HEK293 (cell line): ENCODE data around the gene ARHGEF28.

Experiments used
- CTCF ChIA-PET: fragments of 350-600 bp; formaldehyde crosslinking; extraction: SDS; loops from one replicate; lab custom pipeline; 2021; ENCODE audit warnings: antibody characterized with exemption; lab: Yijun Ruan, JAX
- POLR2A ChIA-PET: fragments of 300-600 bp; formaldehyde crosslinking; extraction: SDS; loops from one replicate; lab custom pipeline; 2020; ENCODE audit warnings: antibody characterized with exemption, inconsistent platforms; lab: Yijun Ruan, JAX
- H3K27ac ChIP-seq: fragments of 200-500 bp; sonication (Bioruptor generic); 2 replicates; pipeline ENCODE4 v1.5.1; 2014; ENCODE audit warnings: low read depth, low read length, control low read depth, inconsistent platforms; ENCODE audit errors: extremely low read depth
- H3K36me3 ChIP-seq, 2 experiments: fragments of 200-500 bp in 1 of 2; sonication (Bioruptor generic) in 1 of 2; 1 replicate in 1 of 2; 2 replicates in 1 of 2; pipeline ENCODE4 v1.5.1; 2014 to 2017; ENCODE audit warnings: inconsistent platforms in 2 of 2, low read length in 2 of 2; ENCODE audit not compliant: control insufficient read depth in 2 of 2, insufficient read depth in 1 of 2
- H3K4me1 ChIP-seq: fragments of 200-500 bp; sonication (Bioruptor generic); 2 replicates; pipeline ENCODE4 v1.5.1; 2014; ENCODE audit warnings: mild to moderate bottlenecking, low read length, inconsistent platforms; ENCODE audit not compliant: control insufficient read depth, insufficient read depth
- H3K4me3 ChIP-seq: 2 replicates; pipeline ENCODE4 v1.5.1; 2011; ENCODE audit warnings: low read depth, mild to moderate bottlenecking, control low read depth, low read length, moderate library complexity
- H3K9me3 ChIP-seq: fragments of 200-500 bp; sonication (Bioruptor generic); 2 replicates; pipeline ENCODE4 v1.5.1; 2014; ENCODE audit warnings: low read depth, low read length, inconsistent platforms; ENCODE audit not compliant: control insufficient read depth, insufficient read depth
- BCL11B ChIP-seq: fragments of 450-650 bp; formaldehyde crosslinking; IDR thresholded peaks from 2 replicates; pipeline ENCODE4 v1.5.1; 2016; ENCODE audit warnings: low read depth, missing biosample characterization, missing genetic modification characterization
- IKZF3 ChIP-seq: fragments of 450-650 bp; IDR thresholded peaks from 2 replicates; pipeline ENCODE4 v1.5.0; 2018; ENCODE audit warnings: missing biosample characterization, mild to moderate bottlenecking, missing genetic modification characterization, moderate library complexity
- OVOL3 ChIP-seq: fragments of 450-650 bp; formaldehyde crosslinking; IDR thresholded peaks from 2 replicates; pipeline ENCODE4 v1.5.1; 2016; ENCODE audit warnings: missing biosample characterization, missing genetic modification characterization
- TCF7L2 ChIP-seq: IDR thresholded peaks from 2 replicates; pipeline ENCODE4 v1.6.1; 2011; ENCODE audit warnings: low read depth, mild to moderate bottlenecking, inconsistent platforms, low read length, moderate library complexity, borderline replicate concordance
- ZBTB10 ChIP-seq: fragments of 450-650 bp; formaldehyde crosslinking; IDR thresholded peaks from 2 replicates; pipeline ENCODE4 v1.5.1; 2016; ENCODE audit warnings: missing biosample characterization, missing genetic modification characterization
- ZBTB8A ChIP-seq: fragments of 450-650 bp; formaldehyde crosslinking; IDR thresholded peaks from 2 replicates; pipeline ENCODE4 v1.5.1; 2016; ENCODE audit warnings: missing biosample characterization, missing genetic modification characterization
- ZFP41 ChIP-seq: fragments of 450-650 bp; formaldehyde crosslinking; IDR thresholded peaks from 2 replicates; pipeline ENCODE4 v1.5.1; 2016; ENCODE audit warnings: missing biosample characterization, missing genetic modification characterization, borderline replicate concordance
- ZNF184 ChIP-seq: fragments of 450-650 bp; IDR thresholded peaks from 2 replicates; pipeline ENCODE4 v1.5.1; 2018; ENCODE audit warnings: missing biosample characterization, mild to moderate bottlenecking, missing genetic modification characterization
- ZNF280D ChIP-seq: fragments of 450-650 bp; formaldehyde crosslinking; IDR thresholded peaks from 2 replicates; pipeline ENCODE4 v1.5.1; 2016; ENCODE audit warnings: missing biosample characterization, missing genetic modification characterization
- ZNF362 ChIP-seq: fragments of 450-650 bp; formaldehyde crosslinking; IDR thresholded peaks from 2 replicates; pipeline ENCODE4 v1.5.1; 2016; ENCODE audit warnings: missing biosample characterization, missing genetic modification characterization
- ZNF416 ChIP-seq: fragments of 450-650 bp; formaldehyde crosslinking; IDR thresholded peaks from 2 replicates; pipeline ENCODE4 v1.5.1; 2016; ENCODE audit warnings: missing biosample characterization, missing genetic modification characterization
- ZNF423 ChIP-seq: fragments of 450-650 bp; formaldehyde crosslinking; IDR thresholded peaks from 2 replicates; pipeline ENCODE4 v1.5.1; 2016; ENCODE audit warnings: missing biosample characterization, missing genetic modification characterization
- ZNF449 ChIP-seq: fragments of 450-650 bp; formaldehyde crosslinking; IDR thresholded peaks from 2 replicates; pipeline ENCODE4 v1.5.1; 2017; ENCODE audit warnings: missing biosample characterization, mild to moderate bottlenecking, missing genetic modification characterization, moderate library complexity
- ZNF518A ChIP-seq: fragments of 450-650 bp; formaldehyde crosslinking; conservative IDR thresholded peaks from 2 replicates; pipeline ENCODE4 v1.5.1; 2016; ENCODE audit warnings: low read depth, missing biosample characterization, missing genetic modification characterization
- ZNF558 ChIP-seq: fragments of 450-650 bp; formaldehyde crosslinking; IDR thresholded peaks from 2 replicates; pipeline ENCODE4 v1.5.1; 2016; ENCODE audit warnings: missing biosample characterization, missing genetic modification characterization
- ZNF561 ChIP-seq: fragments of 450-650 bp; IDR thresholded peaks from 2 replicates; pipeline ENCODE4 v1.5.1; 2018; ENCODE audit warnings: missing biosample characterization, missing genetic modification characterization, borderline replicate concordance
- ZNF600 ChIP-seq: fragments of 450-650 bp; formaldehyde crosslinking; IDR thresholded peaks from 2 replicates; pipeline ENCODE4 v1.5.1; 2016; ENCODE audit warnings: missing biosample characterization, missing genetic modification characterization
- ZNF707 ChIP-seq: fragments of 450-650 bp; formaldehyde crosslinking; IDR thresholded peaks from 2 replicates; pipeline ENCODE4 v1.5.1; 2016; ENCODE audit warnings: missing biosample characterization, missing genetic modification characterization
- ZNF785 ChIP-seq: fragments of 450-650 bp; formaldehyde crosslinking; IDR thresholded peaks from 2 replicates; pipeline ENCODE4 v1.5.1; 2016; ENCODE audit warnings: missing biosample characterization, missing genetic modification characterization
- ZSCAN23 ChIP-seq: fragments of 450-650 bp; formaldehyde crosslinking; IDR thresholded peaks from 2 replicates; pipeline ENCODE4 v1.5.1; 2016; ENCODE audit warnings: missing biosample characterization, missing genetic modification characterization

Gene ARHGEF28

GRCh38 chr5:73861313-73861988 is 235.5 kb downstream of the ARHGEF28 start:
- TF ChIP-seq ZNF184 (tag by site-specific recombination) (no peak), ZNF416 (tag by site-specific recombination) (no peak), ZNF558 (tag by site-specific recombination) (no peak), ZFP41 (tag by site-specific recombination) (no peak), ZBTB8A (tag by site-specific recombination) (no peak), ZNF423 (no peak), IKZF3 (no peak), ZNF561 (tag by site-specific recombination) (no peak), ZNF449 (tag by site-specific recombination) (no peak), ZNF362 (tag by site-specific recombination) (no peak), ZNF600 (no peak)
- TF ChIP-seq, all 188 proteins: peak for 0

GRCh38 chr5:73862796-73863195 is 236.8 kb downstream of the ARHGEF28 start:
- no peaks in the 10 kb centered on the region for H3K4me1 ChIP-seq
- H3K9me3 ChIP-seq, result no peaks in the 10 kb centered on the region
- POLR2A ChIA-PET, result no interaction called here
- H3K4me3 ChIP-seq, result no peak overlapping the region
- peaks cover 0 to 13% of the 10 kb centered on the region in 2 experiments; a peak in 1 of 3 replicates for H3K36me3 ChIP-seq
- CTCF ChIA-PET, result interaction anchor here (0.7 kb wide), 2 partner anchors 40 to 272 kb away, joined by 3 to 4 read pairs; no protein-coding TSS in a partner anchor
- no peak overlapping the region for H3K27ac ChIP-seq
- TF ChIP-seq ZNF416 (tag by site-specific recombination), result no peak
- TF ChIP-seq ZNF280D, result no peak
- no peak for TF ChIP-seq OVOL3 (tag by site-specific recombination)
- TF ChIP-seq ZNF707 (tag by site-specific recombination), result no peak
- no peak for TF ChIP-seq BCL11B (tag by site-specific recombination)
- TF ChIP-seq TCF7L2, result no peak
- TF ChIP-seq ZBTB10 (tag by site-specific recombination), result no peak
- TF ChIP-seq ZNF785 (tag by site-specific recombination), result no peak
- TF ChIP-seq ZSCAN23 (tag by site-specific recombination), result no peak
- TF ChIP-seq ZNF518A (tag by site-specific recombination), result no peak

More at GRCh38 chr5:73861313-73861988, 235.5 kb downstream of the ARHGEF28 start:
- H3K27ac ChIP-seq, result no peak overlapping the region
- POLR2A ChIA-PET, result no interaction called here
- no peaks in the 10 kb centered on the region for H3K9me3 ChIP-seq
- CTCF ChIA-PET, result no interaction called here
- no peaks in the 10 kb centered on the region for H3K4me1 ChIP-seq
- no peak overlapping the region for H3K4me3 ChIP-seq
- peaks cover 0 to 13% of the 10 kb centered on the region in 2 experiments; a peak in 1 of 3 replicates for H3K36me3 ChIP-seq
